ENCODE data around the gene MBLAC1.

- TF ChIP-seq CTCF (IDR thresholded peaks at IDR 0.05; ENCODE audit: low read depth, low read length) (no peak), EZH2phosphoT487 (IDR thresholded peaks at IDR 0.05; ENCODE audit: low read depth) (no peak)
These were observed 47.2 kb downstream of the MBLAC1 start for GRCh38 chr7:100173806-100174495.
